H1 (cell line): ENCODE data around the gene BIVM.

Experiments used
- BRCA1 ChIP-seq: IDR thresholded peaks from 2 replicates; pipeline ENCODE4 v1.6.1; 2012; ENCODE audit warnings: low read depth, low read length, improper control_type of control experiment
- CHD7 ChIP-seq: fragments of 300-600 bp; sonication (generic); IDR thresholded peaks from 2 replicates; pipeline ENCODE4 v1.7.1; 2012; ENCODE audit warnings: low read length, moderate library complexity, mild to moderate bottlenecking, inconsistent platforms; ENCODE audit not compliant: insufficient replicate concordance
- CREB1 ChIP-seq: IDR thresholded peaks from 2 replicates; pipeline ENCODE4 v1.6.1; 2012; ENCODE audit warnings: inconsistent platforms
- CTCF ChIP-seq, 3 experiments: IDR thresholded peaks; 1 replicate in 2 of 3; 2 replicates in 1 of 3; pipeline versions ENCODE4 v1.5.1 to v1.6.1; 2011; ENCODE audit warnings: low read length in 3 of 3, mild to moderate bottlenecking in 3 of 3, inconsistent platforms in 2 of 3, low read depth in 1 of 3, moderate library complexity in 1 of 3; ENCODE audit not compliant: insufficient read depth in 1 of 3; ENCODE audit errors: control extremely low read depth in 1 of 3
- JUN ChIP-seq: IDR thresholded peaks from 2 replicates; pipeline ENCODE4 v1.6.1; 2011; ENCODE audit warnings: low read depth, mild to moderate bottlenecking, improper control_type of control experiment, low read length
- POLR2AphosphoS5 ChIP-seq: IDR thresholded peaks from 2 replicates; pipeline ENCODE4 v1.6.1; 2011; ENCODE audit warnings: low read depth, low read length
- RFX5 ChIP-seq: IDR thresholded peaks from 2 replicates; pipeline ENCODE4 v1.6.1; 2011; ENCODE audit warnings: low read depth, low read length, improper control_type of control experiment, borderline replicate concordance
- SP1 ChIP-seq: IDR thresholded peaks from 2 replicates; pipeline ENCODE4 v1.6.1; 2011; ENCODE audit warnings: low read depth, low read length
- TAF7 ChIP-seq: optimal IDR thresholded peaks from 2 replicates; pipeline ENCODE3; 2011; ENCODE audit warnings: low read depth, mild to moderate bottlenecking, inconsistent platforms, low read length, moderate library complexity, borderline replicate concordance
- USF2 ChIP-seq: IDR thresholded peaks from 2 replicates; pipeline ENCODE4 v1.6.1; 2011; ENCODE audit warnings: low read length, improper control_type of control experiment
- YY1 ChIP-seq: IDR thresholded peaks from 2 replicates; pipeline ENCODE4 v1.6.1; 2011; ENCODE audit warnings: low read depth, mild to moderate bottlenecking, low read length
- ZNF274 ChIP-seq: IDR thresholded peaks from 2 replicates; pipeline ENCODE4 v1.7.0; 2012; ENCODE audit warnings: low read length, borderline replicate concordance; ENCODE audit errors: extremely low read depth

- TF ChIP-seq RFX5 (no peak), CTCF (IDR thresholded peaks at IDR 0.05; ENCODE audit: control extremely low read depth in 1 of 3, insufficient read depth in 1 of 3, low read depth in 1 of 3, low read length in 3 of 3) (no peak), SP1 (no peak), JUN (no peak), BRCA1 (no peak), CHD7 (no peak), YY1 (no peak), ZNF274 (no peak), CREB1 (no peak), USF2 (no peak), POLR2AphosphoS5 (no peak), TAF7 (no peak)
Measured at GRCh38 chr13:102845289-102845629, 46.3 kb downstream of the BIVM start.
